NCI-H2107 treated with DMSO at 0.1 percent for 48 hours (cell line): ENCODE results near the gene MGRN1.

ENCODE experiments used
- DNase-seq: peaks from one replicate; lab custom pipeline; 2025; ENCODE audit not compliant: unreplicated experiment; lab: John Stamatoyannopoulos, UW

The MGRN1 gene

GRCh38 chr16:4651827-4652226 lies 27.2 kb downstream of the MGRN1 start:
- peak; percentile 78 for DNase-seq

GRCh38 chr16:4652561-4652960 lies 27.9 kb downstream of the MGRN1 start:
- DNase-seq, result no peak

- DNase-seq, result no peak
These were observed 29.7 kb downstream of the MGRN1 start for GRCh38 chr16:4654011-4654963.

GRCh38 chr16:4654964-4655590 lies 30.5 kb downstream of the MGRN1 start:
- DNase-seq, result no peak

GRCh38 chr16:4655801-4656200 lies 31.2 kb downstream of the MGRN1 start:
- DNase-seq, result no peak

- no peak for DNase-seq
These were observed 31.6 kb downstream of the MGRN1 start for GRCh38 chr16:4656221-4656620.

GRCh38 chr16:4656695-4657686 lies 32.4 kb downstream of the MGRN1 start:
- DNase-seq, result no peak

- no peak for DNase-seq
These were observed 35.0 kb downstream of the MGRN1 start for GRCh38 chr16:4659363-4660353.

GRCh38 chr16:4660454-4661007 lies 35.9 kb downstream of the MGRN1 start:
- DNase-seq, result peak; percentile 56

GRCh38 chr16:4661661-4662060 lies 37.0 kb downstream of the MGRN1 start:
- DNase-seq, result peak; percentile 92

GRCh38 chr16:4663465-4663776 lies 38.8 kb downstream of the MGRN1 start:
- no peak for DNase-seq

GRCh38 chr16:4663777-4664465 lies 39.3 kb downstream of the MGRN1 start:
- no peak for DNase-seq

GRCh38 chr16:4664538-4665418 lies 40.2 kb downstream of the MGRN1 start:
- DNase-seq, result no peak

GRCh38 chr16:4666537-4667202 lies 42.0 kb downstream of the MGRN1 start:
- DNase-seq, result no peak

GRCh38 chr16:4667203-4667963 lies 42.8 kb downstream of the MGRN1 start:
- DNase-seq, result no peak

GRCh38 chr16:4668313-4668960 lies 43.8 kb downstream of the MGRN1 start:
- no peak for DNase-seq
